ENCODE results near the gene ATAD3B. TPM values are rescaled to one million over a fixed set of nuclear protein-coding genes. Genes with fewer than 3 reads are reported as not detected.
"Not testable (repeated sequence)": the region's sequence is repeated elsewhere in the genome, so short reads cannot be mapped to it uniquely, and the experiment has no call there.

ATAD3B gene
- total RNA-seq, 1 donor from 2014 or later = 10.6 TPM

DNA sequence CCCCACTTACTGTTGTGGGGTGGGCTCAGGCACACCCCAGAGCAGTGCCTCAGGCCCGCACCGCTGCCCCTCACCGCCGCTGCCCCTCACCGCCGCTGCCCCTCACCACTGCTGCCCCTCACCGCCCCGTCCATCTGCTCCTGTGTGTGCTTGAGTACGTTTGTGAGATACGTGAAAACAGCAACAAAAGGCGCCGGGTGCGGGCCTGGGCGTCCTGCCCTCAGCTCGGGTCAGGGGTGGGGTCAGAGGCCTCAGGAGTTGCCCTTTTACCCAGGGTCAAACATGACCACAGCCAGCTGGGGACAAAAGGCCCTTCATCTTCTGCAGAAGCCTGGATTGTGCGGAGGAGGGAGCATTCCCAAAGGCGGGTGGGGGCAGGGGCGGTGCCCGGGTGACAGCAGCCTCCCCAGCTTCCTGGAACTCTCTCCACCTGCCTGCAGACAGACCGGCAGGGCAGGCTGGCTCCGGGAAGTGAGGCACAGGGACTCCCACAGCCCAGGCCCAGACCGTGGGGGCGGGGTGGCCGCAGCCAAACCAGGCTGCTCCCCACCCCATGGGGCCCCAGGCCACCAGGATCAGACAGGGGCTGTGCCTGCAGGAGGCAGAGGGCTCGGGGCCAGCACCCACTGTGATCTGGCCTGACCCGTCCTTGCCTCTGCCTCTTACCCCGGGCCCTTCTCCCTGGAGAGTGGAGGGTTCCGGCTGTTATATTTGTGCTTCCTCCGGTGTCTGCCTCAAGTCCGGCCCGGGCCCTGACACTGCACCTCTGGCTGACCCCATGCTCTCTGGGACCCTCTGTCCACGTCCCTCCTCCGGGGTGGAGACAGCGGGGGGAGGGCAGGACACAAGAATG lies 38.4 kb upstream of the ATAD3B start:
- peak; percentile 67 to 80 for DNase-seq (ENCODE audit: low spot score in 2 of 2)
- no peak for FAIRE-seq

DNA sequence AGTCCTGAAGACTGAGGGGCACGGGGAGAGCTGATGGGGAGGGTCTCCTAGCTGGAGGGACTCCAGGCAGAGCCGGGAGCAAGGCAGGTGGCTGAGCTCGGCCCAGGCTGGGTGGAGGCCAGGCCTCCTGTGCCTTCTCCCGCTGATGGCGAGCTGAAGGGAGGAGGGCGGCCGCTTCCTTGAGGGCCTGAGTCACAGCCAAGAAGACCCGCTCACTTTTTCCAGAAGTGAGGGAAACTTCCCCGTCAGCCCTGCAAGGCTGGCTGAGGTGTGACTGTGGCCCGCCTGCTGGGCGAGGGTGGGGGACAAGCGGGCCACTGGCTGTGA lies 37.8 kb upstream of the ATAD3B start:
- no peak for FAIRE-seq

DNA sequence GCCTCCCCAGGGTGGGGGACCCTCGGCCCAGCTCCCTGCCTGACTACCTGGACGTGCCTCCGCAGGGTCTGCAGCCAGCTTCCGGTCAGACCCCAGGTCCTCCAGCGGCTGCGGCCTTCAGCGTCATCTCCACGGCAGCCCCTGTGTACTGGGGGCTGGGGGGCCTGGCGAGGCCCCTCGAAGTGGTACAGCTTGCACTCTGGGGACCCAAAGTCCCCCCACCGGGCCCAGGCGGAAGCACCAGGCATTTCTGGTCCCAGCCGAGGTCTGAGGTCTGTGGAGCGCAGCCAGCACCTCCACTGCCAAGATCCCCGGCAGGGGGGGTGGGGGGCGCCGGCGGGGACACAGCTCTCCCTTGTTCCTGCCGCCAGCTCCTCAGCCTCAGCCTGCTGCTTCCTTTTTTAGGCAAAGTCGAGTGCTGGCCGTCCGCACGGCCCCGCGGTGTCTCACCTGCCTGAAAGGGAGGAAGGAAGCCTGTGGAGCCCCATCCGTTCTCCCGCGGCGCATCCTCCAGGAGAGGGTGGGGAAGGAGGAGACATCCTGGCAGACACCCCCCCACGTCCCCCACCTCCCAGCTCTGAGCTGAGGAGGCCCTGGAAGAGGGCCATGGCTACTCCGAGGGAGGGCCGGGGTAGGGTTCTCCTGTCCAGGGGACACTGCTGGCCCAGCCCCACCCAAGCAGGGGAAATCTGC lies 37.3 kb upstream of the ATAD3B start:
- no peak for FAIRE-seq
- peak; percentile 72 to 81 for DNase-seq (ENCODE audit: low spot score in 2 of 2)

More for the DNA sequence above, 37.8 kb upstream of the ATAD3B start:
- peak; percentile 51 to 52 for DNase-seq (ENCODE audit: low spot score in 2 of 2)

DNA sequence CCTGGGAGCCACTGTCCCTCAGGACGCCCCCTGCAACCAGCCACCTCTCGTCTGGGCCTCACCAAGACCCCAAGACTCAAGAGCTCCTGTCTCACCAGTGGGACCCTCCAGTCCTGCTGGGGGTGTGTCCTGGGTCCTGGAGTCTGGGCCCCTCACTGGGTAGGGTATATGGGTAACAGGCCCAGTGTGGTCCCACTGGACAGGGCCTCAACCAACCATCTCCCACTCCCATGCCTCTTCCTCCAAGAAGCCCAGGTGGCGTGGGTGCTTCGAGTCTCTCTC lies 36.8 kb upstream of the ATAD3B start:
- no peak for FAIRE-seq
- peak in 1 of 2 donors; percentile 63 for DNase-seq (ENCODE audit: low spot score in 2 of 2)

DNA sequence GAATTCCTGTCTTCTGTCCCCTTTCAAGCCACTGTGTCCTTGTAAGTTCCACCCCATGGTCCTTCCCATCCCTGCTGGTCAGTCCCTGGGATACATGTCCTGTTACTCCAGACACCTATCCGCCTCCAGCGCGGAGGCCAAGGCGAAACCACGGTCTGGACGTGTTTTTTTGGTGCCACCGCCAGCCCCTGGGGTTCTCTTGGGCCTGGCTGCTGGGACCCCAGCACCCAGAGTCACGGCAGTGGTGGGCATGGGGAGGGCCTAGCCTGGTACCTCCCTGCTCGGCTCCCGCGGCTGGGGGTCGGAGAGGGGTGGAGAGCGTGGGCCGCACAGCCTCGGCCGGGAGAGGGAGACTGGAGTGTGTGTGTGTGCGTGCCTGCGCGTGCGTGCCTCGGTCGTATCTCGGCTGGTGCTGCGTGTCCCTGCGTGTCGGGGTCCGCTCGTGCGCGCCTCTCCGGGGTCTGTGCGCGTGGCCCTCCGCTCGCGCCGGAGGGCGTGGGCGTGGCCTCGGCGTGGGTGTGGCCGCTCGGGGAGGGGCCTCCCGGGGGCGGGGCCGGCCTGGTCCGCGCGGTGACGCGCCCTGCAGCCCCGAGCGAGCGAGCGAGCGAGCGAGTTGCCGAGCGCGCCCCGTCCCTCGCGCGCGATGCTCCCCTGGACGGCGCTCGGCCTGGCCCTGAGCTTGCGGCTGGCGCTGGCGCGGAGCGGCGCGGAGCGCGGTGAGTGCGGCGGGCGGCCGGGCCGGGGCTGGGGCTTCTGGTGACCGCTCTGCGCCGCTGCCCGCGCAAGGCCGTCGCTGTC lies 36.3 kb upstream of the ATAD3B start, which contains the start of gene VWA1:
Gene VWA1 (plus strand): TSS at position 585 of the 798 bp plus-strand sequence. CDS start 59 bp downstream, at position 644.
- DNase-seq (ENCODE audit: low spot score in 2 of 2) (peak; percentile 98 to 99), FAIRE-seq (no peak)

DNA sequence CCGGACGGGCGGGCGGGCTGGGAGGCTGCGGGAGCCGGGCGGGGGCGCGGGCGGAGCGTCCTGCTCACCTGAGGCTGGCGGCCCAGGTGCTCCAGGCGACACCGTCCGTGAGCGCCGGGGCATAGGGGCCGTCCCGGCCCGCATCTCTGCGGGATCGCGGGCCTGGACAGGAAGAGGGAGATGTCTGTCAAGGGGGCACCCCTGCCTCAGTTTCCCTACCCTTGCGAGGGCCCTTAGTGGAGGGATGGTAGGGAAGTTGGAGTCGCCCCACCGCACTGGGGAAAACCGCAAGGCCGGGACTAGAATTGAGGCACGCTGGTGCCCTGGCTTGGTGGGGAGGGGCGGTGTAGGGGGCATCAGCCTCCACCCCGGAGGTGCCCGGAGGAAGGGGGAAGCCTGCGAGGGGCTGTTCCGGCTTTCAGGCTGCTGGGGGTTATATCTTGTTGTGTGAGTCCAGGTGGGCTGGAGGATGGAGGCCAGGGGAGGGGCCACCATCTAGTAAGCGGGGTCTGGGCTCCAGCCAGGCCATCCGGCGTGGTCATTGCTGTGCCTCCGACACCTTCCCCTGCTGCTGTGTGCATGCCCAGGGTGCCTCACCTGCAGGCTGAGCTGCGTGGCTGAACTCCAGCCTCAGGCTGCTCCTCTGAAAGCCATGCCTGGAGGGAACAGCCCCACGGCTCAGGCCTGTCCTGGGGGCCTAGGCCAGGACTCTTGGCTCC lies 35.5 kb upstream of the ATAD3B start:
- FAIRE-seq (no peak), DNase-seq (ENCODE audit: low spot score in 2 of 2) (peak; percentile 18 to 44)

DNA sequence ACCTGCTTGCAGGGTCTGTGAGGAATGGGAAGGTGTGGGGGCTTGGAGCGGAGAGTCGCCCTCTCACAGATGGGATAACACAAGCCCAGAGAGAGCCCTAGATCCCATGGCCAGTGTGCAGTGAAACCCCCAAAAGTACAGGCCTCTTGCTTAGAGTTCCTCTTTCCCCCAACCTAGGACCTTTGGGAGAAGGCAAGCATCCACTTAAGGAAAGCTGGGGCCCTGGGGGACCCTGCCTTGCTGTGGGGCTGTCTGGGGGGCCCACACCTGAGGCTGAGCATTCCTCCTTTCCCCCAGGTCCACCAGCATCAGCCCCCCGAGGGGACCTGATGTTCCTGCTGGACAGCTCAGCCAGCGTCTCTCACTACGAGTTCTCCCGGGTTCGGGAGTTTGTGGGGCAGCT lies 34.9 kb upstream of the ATAD3B start:
- FAIRE-seq = no peak
- DNase-seq (ENCODE audit: low spot score in 2 of 2) = peak in 1 of 2 donors; percentile 53

DNA sequence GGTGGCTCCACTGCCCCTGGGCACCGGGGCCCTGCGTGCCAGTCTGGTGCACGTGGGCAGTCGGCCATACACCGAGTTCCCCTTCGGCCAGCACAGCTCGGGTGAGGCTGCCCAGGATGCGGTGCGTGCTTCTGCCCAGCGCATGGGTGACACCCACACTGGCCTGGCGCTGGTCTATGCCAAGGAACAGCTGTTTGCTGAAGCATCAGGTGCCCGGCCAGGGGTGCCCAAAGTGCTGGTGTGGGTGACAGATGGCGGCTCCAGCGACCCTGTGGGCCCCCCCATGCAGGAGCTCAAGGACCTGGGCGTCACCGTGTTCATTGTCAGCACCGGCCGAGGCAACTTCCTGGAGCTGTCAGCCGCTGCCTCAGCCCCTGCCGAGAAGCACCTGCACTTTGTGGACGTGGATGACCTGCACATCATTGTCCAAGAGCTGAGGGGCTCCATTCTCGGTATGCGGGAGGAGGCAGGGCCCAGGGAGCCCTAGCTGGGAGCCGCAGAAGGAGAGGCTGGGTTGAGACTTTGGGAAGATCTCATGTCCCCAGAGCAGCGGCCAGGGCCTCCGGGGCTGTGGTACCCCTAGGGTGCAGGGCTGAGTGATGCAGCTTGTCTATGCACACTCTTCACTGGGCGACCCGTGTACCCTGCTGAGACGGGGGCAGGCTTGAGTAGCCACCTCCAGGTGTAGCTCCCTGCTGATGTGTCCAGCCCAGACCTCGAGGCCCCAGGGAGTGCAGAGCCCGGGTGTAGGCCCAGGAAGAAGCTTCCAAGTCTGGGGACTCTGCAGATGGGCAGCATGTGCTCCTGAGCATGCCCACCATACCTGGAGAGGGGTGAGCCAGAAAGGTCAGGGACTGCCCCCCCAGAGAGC lies 34.3 kb upstream of the ATAD3B start:
- no peak for FAIRE-seq

DNA sequence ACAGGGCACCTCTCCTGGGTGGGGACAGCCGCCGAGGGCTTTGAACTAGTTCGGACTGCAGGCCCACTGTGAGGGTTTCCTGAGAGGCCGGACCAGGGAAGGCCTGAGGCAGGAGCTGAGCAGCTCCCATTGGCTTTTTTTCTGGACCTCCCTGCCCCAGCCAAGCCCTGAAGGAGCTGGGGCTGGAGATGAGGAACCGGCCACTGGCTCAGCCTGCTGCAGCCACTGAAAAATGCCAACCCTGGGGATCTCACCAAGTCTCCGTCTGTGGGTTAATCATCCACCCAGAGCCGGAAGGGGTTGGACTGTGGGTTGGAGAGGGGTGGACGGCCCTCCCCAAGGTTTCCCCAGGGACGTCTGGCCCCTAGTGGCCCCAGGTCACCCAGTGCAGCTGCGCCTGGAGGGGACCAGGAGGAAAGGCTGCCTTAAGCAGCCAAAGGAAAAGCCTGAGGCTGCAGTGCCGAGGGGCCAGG lies 33.6 kb upstream of the ATAD3B start:
- FAIRE-seq (no peak), DNase-seq (ENCODE audit: low spot score in 2 of 2) (peak; percentile 20 to 29)

More for the DNA sequence above, 34.3 kb upstream of the ATAD3B start:
- DNase-seq (ENCODE audit: low spot score in 2 of 2) = peak; percentile 20 to 44

DNA sequence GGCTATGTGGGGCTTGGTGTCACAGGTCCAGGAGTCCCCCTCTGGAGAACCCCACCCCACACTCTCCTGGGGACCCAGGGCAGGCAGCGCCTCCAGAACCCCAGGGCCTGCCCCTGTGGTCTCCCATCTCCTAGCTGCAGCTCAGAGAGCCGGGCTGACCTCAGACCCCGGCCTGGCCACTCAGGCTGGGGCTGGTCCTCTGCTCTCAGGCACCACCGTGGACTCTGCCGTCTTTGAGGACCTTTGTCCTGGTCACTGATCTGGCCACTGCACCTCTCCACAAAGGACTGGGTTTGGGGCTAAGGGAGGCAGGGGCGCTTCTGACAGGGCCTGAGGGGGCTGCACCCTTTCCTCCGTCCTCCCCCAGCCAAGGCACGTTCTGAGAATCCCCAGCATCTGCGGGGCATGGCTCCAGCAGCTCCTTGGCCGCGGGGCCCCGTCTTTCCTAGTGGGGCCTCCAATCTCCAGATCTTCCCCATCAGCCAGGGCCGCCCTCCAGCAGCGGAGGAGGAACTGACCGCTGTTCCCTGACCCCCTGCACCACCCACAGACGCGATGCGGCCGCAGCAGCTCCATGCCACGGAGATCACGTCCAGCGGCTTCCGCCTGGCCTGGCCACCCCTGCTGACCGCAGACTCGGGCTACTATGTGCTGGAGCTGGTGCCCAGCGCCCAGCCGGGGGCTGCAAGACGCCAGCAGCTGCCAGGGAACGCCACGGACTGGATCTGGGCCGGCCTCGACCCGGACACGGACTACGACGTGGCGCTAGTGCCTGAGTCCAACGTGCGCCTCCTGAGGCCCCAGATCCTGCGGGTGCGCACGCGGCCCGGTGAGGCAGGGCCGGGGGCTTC lies 32.8 kb upstream of the ATAD3B start:
- no peak for FAIRE-seq
- DNase-seq (ENCODE audit: low spot score in 2 of 2) = peak in 1 of 2 donors; percentile 39

DNA sequence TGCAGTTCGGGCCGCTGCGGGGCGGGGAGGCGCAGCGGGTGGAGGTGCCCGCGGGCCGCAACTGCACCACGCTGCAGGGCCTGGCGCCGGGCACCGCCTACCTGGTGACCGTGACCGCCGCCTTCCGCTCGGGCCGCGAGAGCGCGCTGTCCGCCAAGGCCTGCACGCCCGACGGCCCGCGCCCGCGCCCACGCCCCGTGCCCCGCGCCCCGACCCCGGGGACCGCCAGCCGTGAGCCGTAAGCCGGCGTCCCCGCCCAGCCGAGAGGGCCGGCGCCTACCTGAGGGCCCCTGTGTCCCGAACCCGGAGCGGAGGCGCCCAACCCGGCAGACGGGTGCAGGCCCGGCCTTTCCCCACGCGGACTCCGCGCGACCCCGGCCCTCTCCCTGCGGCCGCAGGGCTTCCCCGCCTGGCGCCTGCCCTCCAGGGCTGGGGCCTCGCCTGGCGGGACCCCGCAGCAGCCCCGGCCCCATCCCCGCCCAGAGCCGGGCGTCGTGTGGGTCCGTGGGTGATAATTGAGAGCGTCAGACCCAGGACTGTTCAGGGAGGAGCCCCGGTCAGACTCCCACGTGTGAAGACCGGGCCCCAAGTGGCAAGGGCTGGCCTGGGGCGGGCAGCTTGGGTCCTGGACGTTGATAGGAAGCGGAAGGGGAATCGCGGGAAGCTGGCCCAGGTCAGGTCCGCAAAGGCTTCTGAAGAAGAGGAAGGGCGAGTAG lies 31.9 kb upstream of the ATAD3B start:
- FAIRE-seq (no peak), DNase-seq (ENCODE audit: low spot score in 2 of 2) (peak in 1 of 2 donors; percentile 37)

DNA sequence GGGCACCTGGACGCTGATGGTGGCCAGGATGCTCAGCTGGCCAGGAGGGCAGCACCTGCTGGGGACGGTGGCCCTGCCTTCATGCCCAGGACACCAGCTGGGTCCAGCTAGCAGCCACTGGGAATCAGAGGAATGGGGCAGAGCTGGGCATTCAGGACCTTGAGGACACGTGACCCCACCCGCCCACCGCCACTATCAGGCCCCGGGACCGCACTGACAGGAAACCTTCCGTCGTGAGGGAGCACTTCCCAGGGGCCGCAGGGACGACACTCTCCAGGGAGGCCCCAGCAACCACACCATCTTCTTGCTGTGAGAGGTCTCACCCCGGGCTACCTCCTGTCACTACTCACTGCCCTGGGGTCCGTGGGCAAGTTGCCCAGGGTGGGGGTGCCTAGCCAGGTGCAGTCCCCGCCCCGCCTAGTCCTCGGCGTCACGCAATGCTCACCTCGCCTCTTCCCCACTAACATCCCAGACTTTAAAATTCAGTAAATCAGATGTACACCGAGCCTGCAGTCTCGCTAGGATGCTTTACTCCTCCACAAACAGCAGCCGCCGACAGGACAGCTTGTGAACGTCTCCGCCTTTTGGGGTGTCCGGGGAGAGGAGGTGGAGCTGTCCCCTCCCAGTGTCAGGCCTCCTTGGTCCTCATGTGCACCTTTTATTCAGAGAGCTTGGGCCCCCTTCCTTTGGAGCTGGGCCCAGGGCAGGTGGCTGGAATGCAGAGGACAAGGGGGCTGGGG lies 31.1 kb upstream of the ATAD3B start:
- FAIRE-seq (no peak), DNase-seq (ENCODE audit: low spot score in 2 of 2) (peak in 1 of 2 donors; percentile 25)

DNA sequence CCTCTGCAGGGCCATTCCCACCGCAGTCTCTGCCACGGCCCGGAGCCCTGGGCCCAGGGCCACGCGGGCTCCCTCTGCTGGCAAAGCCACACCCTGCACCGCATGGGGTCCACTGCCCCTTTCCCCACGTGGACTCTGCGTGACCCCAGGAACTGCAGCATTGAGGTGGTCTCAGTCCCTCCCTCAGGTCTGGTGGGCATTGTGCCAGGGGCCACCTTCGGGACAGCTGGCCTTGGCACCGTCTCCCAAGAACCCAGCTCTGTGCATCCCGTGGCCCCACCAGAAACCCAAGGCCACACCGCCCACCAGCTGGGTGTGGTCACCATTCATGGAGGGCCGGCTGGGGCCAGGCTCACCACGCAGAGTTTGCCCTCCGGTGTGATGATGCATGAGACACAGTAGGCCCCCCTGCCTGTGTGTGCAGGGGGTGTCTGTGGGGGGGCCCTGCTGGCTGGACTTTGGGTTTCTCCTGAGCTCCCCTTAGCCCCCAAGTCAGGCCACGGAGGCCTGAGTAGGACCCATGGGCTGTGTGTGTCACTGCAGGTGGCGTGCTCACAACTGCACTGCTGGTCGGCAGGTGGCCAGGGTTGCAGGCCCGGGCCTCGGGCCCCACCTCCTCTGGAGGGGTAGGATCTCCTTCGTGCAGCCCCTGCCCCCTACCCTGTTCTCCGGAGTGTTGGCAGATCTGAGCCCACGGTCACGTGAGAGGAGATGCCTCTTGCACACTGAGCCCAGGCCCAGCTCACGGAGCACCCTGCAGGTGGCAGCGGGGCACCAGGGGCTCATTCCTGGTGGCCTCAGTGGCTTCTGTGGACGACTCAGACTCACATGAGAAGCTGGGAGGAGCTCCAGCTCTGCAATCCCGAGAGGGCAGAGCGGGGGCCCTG lies 30.3 kb upstream of the ATAD3B start:
- no peak for FAIRE-seq
- DNase-seq (ENCODE audit: low spot score in 2 of 2) = peak; percentile 82 to 86

DNA sequence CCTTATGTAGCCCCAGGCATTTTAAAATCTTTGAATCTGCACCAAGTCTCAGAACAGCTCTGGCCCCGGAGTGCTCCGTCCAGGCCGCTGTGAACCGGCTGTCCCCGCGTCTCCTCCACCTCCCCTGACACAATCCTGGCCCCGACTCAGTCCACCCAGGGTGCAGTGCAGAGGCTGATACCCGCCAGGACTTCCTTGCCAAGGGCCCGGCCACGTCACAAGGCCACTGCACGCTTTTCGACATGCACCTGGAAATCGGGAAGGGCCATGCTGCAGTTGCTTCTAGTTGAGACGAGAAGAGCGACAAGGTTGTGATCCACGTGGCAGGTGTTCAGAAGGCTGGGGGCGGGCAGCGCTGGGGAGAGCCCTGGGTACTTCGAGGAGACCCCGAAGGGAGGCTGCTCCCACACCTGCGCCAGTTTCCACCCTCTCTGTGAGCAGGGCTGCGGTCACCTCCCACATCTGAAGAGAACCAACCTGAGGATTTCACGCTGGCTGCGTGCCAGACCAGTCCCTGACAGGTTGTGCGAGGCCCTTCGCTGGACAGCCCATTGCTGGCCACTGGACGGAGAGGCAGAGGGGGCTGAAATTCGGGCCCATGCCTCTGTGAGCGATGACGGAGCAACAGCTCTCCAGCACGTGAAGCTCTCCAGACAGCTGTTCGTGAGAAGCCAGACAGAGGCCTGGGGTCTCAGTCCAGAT lies 29.3 kb upstream of the ATAD3B start:
- FAIRE-seq = no peak
- peak; percentile 16 to 32 for DNase-seq (ENCODE audit: low spot score in 2 of 2)

DNA sequence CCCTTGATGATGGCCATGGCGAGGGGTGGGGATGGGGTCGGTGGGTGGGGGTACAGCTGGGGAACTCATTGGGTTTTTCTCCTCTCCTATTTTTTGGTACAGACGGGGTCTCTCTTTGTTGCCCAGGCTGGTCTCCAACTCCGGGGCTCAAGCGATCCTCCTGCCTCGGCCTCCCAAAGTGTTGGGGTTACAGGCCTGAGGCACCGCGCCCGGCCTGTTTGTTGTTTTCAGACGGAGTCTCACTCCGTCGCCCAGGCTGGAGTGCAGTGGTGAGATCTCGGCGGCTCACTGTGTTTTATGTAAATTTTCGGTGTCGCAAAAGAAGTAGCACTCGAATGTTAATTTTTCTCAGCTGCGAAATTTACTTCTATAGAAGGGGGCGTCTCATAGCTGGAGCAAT lies 24.9 kb upstream of the ATAD3B start:
- FAIRE-seq; DNase-seq (ENCODE audit: low spot score in 2 of 2): not testable (repeated sequence)

Measured in frontal cortex (tissue), 4 donors.